ENCODE data around the gene CLCA2.

Gene CLCA2

GRCh38 chr1:86410879-86411278 is 13.1 kb upstream of the CLCA2 start:
- no peaks in the 10 kb centered on the region for H3K36me3 Mint-ChIP-seq (ENCODE audit: low read depth)
- no peaks in the 10 kb centered on the region for H3K9me3 Mint-ChIP-seq
- no peak overlapping the region for H3K27ac Mint-ChIP-seq
- H3K4me3 Mint-ChIP-seq, result no peak overlapping the region
- no peaks in the 10 kb centered on the region for H3K4me1 Mint-ChIP-seq (ENCODE audit: low read depth)
- H3K27me3 Mint-ChIP-seq (ENCODE audit: low read depth), result peaks cover 10% of the 10 kb centered on the region

- peaks cover 2% of the 10 kb centered on the region for H3K4me1 Mint-ChIP-seq (ENCODE audit: low read depth)
- no peak overlapping the region for H3K27ac Mint-ChIP-seq
- no peaks in the 10 kb centered on the region for H3K36me3 Mint-ChIP-seq (ENCODE audit: low read depth)
- no peak overlapping the region for H3K4me3 Mint-ChIP-seq
- H3K9me3 Mint-ChIP-seq, result no peaks in the 10 kb centered on the region
- H3K27me3 Mint-ChIP-seq (ENCODE audit: low read depth), result no peaks in the 10 kb centered on the region
These were observed 7.6 kb upstream of the CLCA2 start for GRCh38 chr1:86416343-86416742.

- peaks cover 16% of the 10 kb centered on the region for H3K27me3 Mint-ChIP-seq (ENCODE audit: low read depth)
- no peaks in the 10 kb centered on the region for H3K9me3 Mint-ChIP-seq
- peak overlapping the region; percentile 8 for H3K4me3 Mint-ChIP-seq
- no peak overlapping the region for H3K27ac Mint-ChIP-seq
- H3K36me3 Mint-ChIP-seq (ENCODE audit: low read depth), result no peaks in the 10 kb centered on the region
- peaks cover 2% of the 10 kb centered on the region for H3K4me1 Mint-ChIP-seq (ENCODE audit: low read depth)
These were observed 4.6 kb upstream of the CLCA2 start for GRCh38 chr1:86419277-86419903.

- H3K27ac Mint-ChIP-seq, result no peak overlapping the region
- H3K4me3 Mint-ChIP-seq, result no peak overlapping the region
- no peaks in the 10 kb centered on the region for H3K36me3 Mint-ChIP-seq (ENCODE audit: low read depth)
- no peaks in the 10 kb centered on the region for H3K9me3 Mint-ChIP-seq
- peaks cover 2% of the 10 kb centered on the region for H3K4me1 Mint-ChIP-seq (ENCODE audit: low read depth)
- peaks cover 28% of the 10 kb centered on the region for H3K27me3 Mint-ChIP-seq (ENCODE audit: low read depth)
These were observed 2.2 kb upstream of the CLCA2 start for GRCh38 chr1:86421601-86422280.

- Mint-ChIP-seq H3K9me3 (no peaks in the 10 kb centered on the region), H3K27me3 (ENCODE audit: low read depth) (peaks cover 28% of the 10 kb centered on the region), H3K4me1 (ENCODE audit: low read depth) (peaks cover 2% of the 10 kb centered on the region), H3K4me3 (no peak overlapping the region), H3K36me3 (ENCODE audit: low read depth) (no peaks in the 10 kb centered on the region), H3K27ac (no peak overlapping the region)
These were observed 498 bp upstream of the CLCA2 start for GRCh38 chr1:86423473-86423872.

- no peaks in the 10 kb centered on the region for H3K9me3 Mint-ChIP-seq
- H3K27ac Mint-ChIP-seq, result no peak overlapping the region
- H3K36me3 Mint-ChIP-seq (ENCODE audit: low read depth), result no peaks in the 10 kb centered on the region
- no peaks in the 10 kb centered on the region for H3K4me1 Mint-ChIP-seq (ENCODE audit: low read depth)
- H3K4me3 Mint-ChIP-seq, result no peak overlapping the region
- H3K27me3 Mint-ChIP-seq (ENCODE audit: low read depth), result peaks cover 21% of the 10 kb centered on the region
These were observed 5.3 kb downstream of the CLCA2 start for GRCh38 chr1:86429122-86429725.

- no peaks in the 10 kb centered on the region for H3K4me1 Mint-ChIP-seq (ENCODE audit: low read depth)
- no peak overlapping the region for H3K27ac Mint-ChIP-seq
- no peaks in the 10 kb centered on the region for H3K36me3 Mint-ChIP-seq (ENCODE audit: low read depth)
- no peaks in the 10 kb centered on the region for H3K9me3 Mint-ChIP-seq
- H3K27me3 Mint-ChIP-seq (ENCODE audit: low read depth), result peaks cover 19% of the 10 kb centered on the region
- H3K4me3 Mint-ChIP-seq, result no peak overlapping the region
These were observed 5.9 kb downstream of the CLCA2 start for GRCh38 chr1:86429835-86430234.

- Mint-ChIP-seq H3K36me3 (ENCODE audit: low read depth) (no peaks in the 10 kb centered on the region), H3K4me3 (no peak overlapping the region), H3K27ac (no peak overlapping the region), H3K27me3 (ENCODE audit: low read depth) (peaks cover 15% of the 10 kb centered on the region), H3K9me3 (no peaks in the 10 kb centered on the region), H3K4me1 (ENCODE audit: low read depth) (no peaks in the 10 kb centered on the region)
These were observed 6.4 kb downstream of the CLCA2 start for GRCh38 chr1:86430376-86430775.

- H3K4me1 Mint-ChIP-seq (ENCODE audit: low read depth), result no peaks in the 10 kb centered on the region
- H3K4me3 Mint-ChIP-seq, result no peak overlapping the region
- H3K9me3 Mint-ChIP-seq, result no peaks in the 10 kb centered on the region
- H3K36me3 Mint-ChIP-seq (ENCODE audit: low read depth), result no peaks in the 10 kb centered on the region
- no peak overlapping the region for H3K27ac Mint-ChIP-seq
- peaks cover 24% of the 10 kb centered on the region for H3K27me3 Mint-ChIP-seq (ENCODE audit: low read depth)
These were observed 10.1 kb downstream of the CLCA2 start for GRCh38 chr1:86434059-86434458.

GRCh38 chr1:86435327-86435726 is 11.4 kb downstream of the CLCA2 start:
- no peaks in the 10 kb centered on the region for H3K4me1 Mint-ChIP-seq (ENCODE audit: low read depth)
- H3K4me3 Mint-ChIP-seq, result no peak overlapping the region
- H3K27ac Mint-ChIP-seq, result no peak overlapping the region
- H3K9me3 Mint-ChIP-seq, result no peaks in the 10 kb centered on the region
- H3K27me3 Mint-ChIP-seq (ENCODE audit: low read depth), result peaks cover 25% of the 10 kb centered on the region
- no peaks in the 10 kb centered on the region for H3K36me3 Mint-ChIP-seq (ENCODE audit: low read depth)

GRCh38 chr1:86436041-86436440 is 12.1 kb downstream of the CLCA2 start:
- Mint-ChIP-seq H3K9me3 (no peaks in the 10 kb centered on the region), H3K27me3 (ENCODE audit: low read depth) (peaks cover 25% of the 10 kb centered on the region), H3K4me3 (no peak overlapping the region), H3K36me3 (ENCODE audit: low read depth) (no peaks in the 10 kb centered on the region), H3K27ac (no peak overlapping the region), H3K4me1 (ENCODE audit: low read depth) (no peaks in the 10 kb centered on the region)

- Mint-ChIP-seq H3K27me3 (ENCODE audit: low read depth) (peaks cover 15% of the 10 kb centered on the region), H3K4me3 (no peak overlapping the region), H3K36me3 (ENCODE audit: low read depth) (no peaks in the 10 kb centered on the region), H3K4me1 (ENCODE audit: low read depth) (peaks cover 3% of the 10 kb centered on the region), H3K27ac (no peak overlapping the region), H3K9me3 (no peaks in the 10 kb centered on the region)
These were observed 17.6 kb downstream of the CLCA2 start for GRCh38 chr1:86441581-86441980.

- Mint-ChIP-seq H3K4me3 (no peak overlapping the region), H3K27me3 (ENCODE audit: low read depth) (peaks cover 13% of the 10 kb centered on the region), H3K9me3 (no peaks in the 10 kb centered on the region), H3K36me3 (ENCODE audit: low read depth) (no peaks in the 10 kb centered on the region), H3K4me1 (ENCODE audit: low read depth) (peaks cover 3% of the 10 kb centered on the region), H3K27ac (no peak overlapping the region)
These were observed 18.0 kb downstream of the CLCA2 start for GRCh38 chr1:86441997-86442396.

- Mint-ChIP-seq H3K27ac (no peak overlapping the region), H3K27me3 (ENCODE audit: low read depth) (peaks cover 3% of the 10 kb centered on the region), H3K9me3 (no peaks in the 10 kb centered on the region), H3K36me3 (ENCODE audit: low read depth) (no peaks in the 10 kb centered on the region), H3K4me1 (ENCODE audit: low read depth) (peaks cover 3% of the 10 kb centered on the region), H3K4me3 (no peak overlapping the region)
These were observed 21.9 kb downstream of the CLCA2 start for GRCh38 chr1:86445919-86446318.

- Mint-ChIP-seq H3K9me3 (no peaks in the 10 kb centered on the region), H3K4me1 (ENCODE audit: low read depth) (peaks cover 3% of the 10 kb centered on the region), H3K36me3 (ENCODE audit: low read depth) (no peaks in the 10 kb centered on the region), H3K4me3 (no peak overlapping the region), H3K27me3 (ENCODE audit: low read depth) (peaks cover 5% of the 10 kb centered on the region), H3K27ac (no peak overlapping the region)
These were observed 23.3 kb downstream of the CLCA2 start for GRCh38 chr1:86447198-86447790.
